Naive thymus-derived CD8-positive, alpha-beta T cell (primary cell): Measurements from ENCODE around the gene POPDC2. TPM values are rescaled to one million over a fixed set of nuclear protein-coding genes. Genes with fewer than 3 reads are reported as not detected.
A peak's percentile ranks its signal among the peaks of the same experiment; 100 is the strongest.
"Not testable (repeated sequence)": the region's sequence is repeated elsewhere in the genome, so short reads cannot be mapped to it uniquely, and the experiment has no call there.

Source experiments
- ATAC-seq, 2 donors: fragments of 150-1000 bp; cut with Tn5 transposase in 1 of 2; sonication (Bioruptor Pico), chemical (Tn5 transposase) in 1 of 2; 1 replicate in 1 of 2; 2 replicates in 1 of 2; pipeline ENCODE4 v1.10.0; 2021; ENCODE audit warnings: mild to moderate bottlenecking in 2 of 2, moderate library complexity in 2 of 2
- POLR2A ChIA-PET: fragments of 350-600 bp; sonication (Branson Sonifier 250); formaldehyde crosslinking; loops from one replicate; lab custom pipeline; 2021; ENCODE audit warnings: antibody characterized with exemption; lab: Charles Lee
- DNase-seq, 10 donors: peaks; one replicate each; pipeline versions ENCODE4 v3.0.0 to v3.0.0-alpha.2; 2020 to 2022
- H3K27ac Mint-ChIP-seq, 10 donors: one replicate each; pipeline ENCODE4 v1.8.0; 2020 to 2022; ENCODE audit warnings: mild to moderate bottlenecking in 10 of 10, mixed read lengths in 10 of 10, moderate library complexity in 4 of 10, inconsistent platforms in 1 of 10
- H3K27me3 Mint-ChIP-seq, 5 donors: one replicate each; pipeline ENCODE4 v1.8.0; 2021 to 2022; ENCODE audit warnings: mixed read lengths in 5 of 5
- H3K36me3 Mint-ChIP-seq, 3 donors: one replicate each; pipeline ENCODE4 v1.8.0; 2020 to 2022; ENCODE audit warnings: mixed read lengths in 3 of 3, mild to moderate bottlenecking in 2 of 3, inconsistent platforms in 1 of 3
- H3K4me1 Mint-ChIP-seq, 4 donors: one replicate each; pipeline ENCODE4 v1.8.0; 2021 to 2022; ENCODE audit warnings: mixed read lengths in 4 of 4
- H3K4me3 Mint-ChIP-seq, 10 donors: one replicate each; pipeline ENCODE4 v1.8.0; 2020 to 2022; ENCODE audit warnings: mild to moderate bottlenecking in 10 of 10, mixed read lengths in 10 of 10, moderate library complexity in 6 of 10, inconsistent platforms in 1 of 10
- H3K9me3 Mint-ChIP-seq, 9 donors: one replicate each; pipeline ENCODE4 v1.8.0; 2020 to 2022; ENCODE audit warnings: mixed read lengths in 9 of 9, mild to moderate bottlenecking in 3 of 9, inconsistent platforms in 1 of 9, moderate library complexity in 1 of 9
- polyA plus RNA-seq, 3 donors: library from polyadenylated mRNA; unstranded; fragments of 300-500 nt; fragmentation: Illumina TruSeq; gene quantifications; one replicate each; pipeline ENCODE4 v1.2.3, GENCODE V29; 2021
- total RNA-seq, 8 experiments: library from RNA in 2 of 8; stranded (reverse) in 2 of 8; gene quantifications; one replicate each; pipeline ENCODE4 v1.2.3 and lab custom pipeline; 2021 to 2026

POPDC2 gene
- total and polyA plus RNA-seq, 5 experiments from 2014 or later = 1.1 to 8.4 (median 2.6) TPM

- no peak within 1 kb of the TSS for H3K4me3 Mint-ChIP-seq
- no peak for ATAC-seq
- POLR2A ChIA-PET = no interaction called here
- no peak within 1 kb of the TSS for H3K27ac Mint-ChIP-seq
- no peak for DNase-seq
- no peaks in the 10 kb centered on the region for H3K36me3 Mint-ChIP-seq
- H3K4me1 Mint-ChIP-seq = peaks cover 0 to 3% (median under 1%) of the 10 kb centered on the region in 4 donors
- peaks cover 0 to 4% (median 0%) of the 10 kb centered on the region in 5 donors for H3K27me3 Mint-ChIP-seq
- H3K9me3 Mint-ChIP-seq = no peaks in the 10 kb centered on the region
These were observed 62.7 kb downstream of the POPDC2 start, which contains the start of gene PLA1A for GRCh38 chr3:119597548-119598288. Gene PLA1A, plus strand, starts transcription at chr3:119597885. Its CDS starts 29 bp downstream, at chr3:119597914.

- POLR2A ChIA-PET = no interaction called here
- Mint-ChIP-seq H3K4me3 (no peak overlapping the region), H3K9me3 (peaks cover 0 to under 1% (median 0%) of the 10 kb centered on the region in 9 donors), H3K4me1 (peaks cover 0 to 3% (median under 1%) of the 10 kb centered on the region in 4 donors), H3K27me3 (peaks cover 0 to 4% (median 0%) of the 10 kb centered on the region in 5 donors), H3K27ac (no peak overlapping the region), H3K36me3 (no peaks in the 10 kb centered on the region)
- ATAC-seq = no peak
- no peak for DNase-seq
These were observed 64.0 kb downstream of the POPDC2 start for GRCh38 chr3:119596398-119596797.

- POLR2A ChIA-PET = no interaction called here
- no peak overlapping the region for H3K27ac Mint-ChIP-seq
- ATAC-seq = no peak
- H3K4me1 Mint-ChIP-seq = peaks cover 0 to 1% (median 0%) of the 10 kb centered on the region in 4 donors
- no peaks in the 10 kb centered on the region for H3K36me3 Mint-ChIP-seq
- peaks cover 0 to 4% (median under 1%) of the 10 kb centered on the region in 5 donors for H3K27me3 Mint-ChIP-seq
- DNase-seq = no peak
- H3K9me3 Mint-ChIP-seq = peaks cover 0 to 6% (median 0%) of the 10 kb centered on the region in 9 donors
- H3K4me3 Mint-ChIP-seq = no peak overlapping the region
These were observed 64.6 kb downstream of the POPDC2 start for GRCh38 chr3:119595639-119596334.

GRCh38 chr3:119594929-119595328 lies 65.5 kb downstream of the POPDC2 start:
- H3K4me3 Mint-ChIP-seq, ATAC-seq, H3K4me1 Mint-ChIP-seq, H3K27me3 Mint-ChIP-seq, H3K9me3 Mint-ChIP-seq, DNase-seq, H3K36me3 Mint-ChIP-seq, POLR2A ChIA-PET: not testable (repeated sequence)
- H3K27ac Mint-ChIP-seq = peak overlapping the region in 1 of 10 donors; percentile 72

GRCh38 chr3:119594066-119594465 lies 66.3 kb downstream of the POPDC2 start:
- Mint-ChIP-seq H3K27me3 (peaks cover 2 to 14% (median 6%) of the 10 kb centered on the region in 5 donors), H3K4me1 (peaks cover 0 to 8% (median under 1%) of the 10 kb centered on the region in 4 donors), H3K4me3 (no peak overlapping the region), H3K9me3 (peaks cover 0 to 7% (median 0%) of the 10 kb centered on the region in 9 donors), H3K36me3 (no peaks in the 10 kb centered on the region), H3K27ac (no peak overlapping the region)
- ATAC-seq (no peak), DNase-seq (no peak)
- POLR2A ChIA-PET = no interaction called here

GRCh38 chr3:119592861-119593260 lies 67.5 kb downstream of the POPDC2 start:
- ATAC-seq = no peak
- Mint-ChIP-seq H3K27me3 (peaks cover 3 to 26% (median 9%) of the 10 kb centered on the region in 5 donors), H3K36me3 (peaks cover 0 to 2% (median 0%) of the 10 kb centered on the region in 3 donors), H3K27ac (no peak overlapping the region), H3K9me3 (peaks cover 0 to 7% (median 0%) of the 10 kb centered on the region in 9 donors), H3K4me1 (peaks cover 0 to 20% (median 1%) of the 10 kb centered on the region in 4 donors), H3K4me3 (no peak overlapping the region)
- POLR2A ChIA-PET = no interaction called here
- DNase-seq = no peak

Other genes with a start within 250 kb of the POPDC2 start
- 10 to 100 TPM; 28.5 to 29.1 TPM for gene TMEM39A, start 197.0 kb downstream of the POPDC2 start, total RNA-seq
- 10 to 100 TPM in 2 of 3 donors, 1 to 10 TPM in 1; 6.5 to 11.9 (median 10.4) TPM for gene TMEM39A, start 197.0 kb downstream of the POPDC2 start, polyA plus RNA-seq
- 10 to 100 TPM; 40.2 to 43.0 TPM for gene POGLUT1, start 191.6 kb downstream of the POPDC2 start, total RNA-seq
- 10 to 100 TPM; 34.0 to 36.8 (median 34.2) TPM for gene POGLUT1, start 191.6 kb downstream of the POPDC2 start, polyA plus RNA-seq
- gene TIMMDC1, start 162.0 kb downstream of the POPDC2 start, total RNA-seq = 10 to 100 TPM; 71.0 to 72.9 TPM
- gene TIMMDC1, start 162.0 kb downstream of the POPDC2 start, polyA plus RNA-seq = 10 to 100 TPM; 63.0 to 89.7 (median 75.0) TPM
- under 1 TPM in 1 of 2 experiments, not detected in 1; 0.16 TPM for gene CD80, start 101.0 kb downstream of the POPDC2 start, total RNA-seq
- gene CD80, start 101.0 kb downstream of the POPDC2 start, polyA plus RNA-seq = not detected
- gene ADPRH, start 81.1 kb downstream of the POPDC2 start, total RNA-seq = 1 to 10 TPM; 1.5 to 2.6 TPM
- under 1 TPM; 0.15 to 0.57 (median 0.28) TPM for gene ADPRH, start 81.1 kb downstream of the POPDC2 start, polyA plus RNA-seq
- gene PLA1A, start 62.7 kb downstream of the POPDC2 start, total RNA-seq = not detected
- not detected for gene PLA1A, start 62.7 kb downstream of the POPDC2 start, polyA plus RNA-seq
- gene COX17, start 16.8 kb upstream of the POPDC2 start, total RNA-seq = 10 to 100 TPM; 28.8 to 30.6 TPM
- 10 to 100 TPM; 53.2 to 57.6 (median 56.4) TPM for gene COX17, start 16.8 kb upstream of the POPDC2 start, polyA plus RNA-seq
- under 1 TPM in 1 of 2 experiments, not detected in 1; 0.25 TPM for gene CFAP91, start 42.4 kb upstream of the POPDC2 start, total RNA-seq
- not detected for gene CFAP91, start 42.4 kb upstream of the POPDC2 start, polyA plus RNA-seq
- under 1 TPM; 0.86 to 0.91 TPM for gene NR1I2, start 121.5 kb upstream of the POPDC2 start, total RNA-seq
- under 1 TPM; 0.17 to 0.42 (median 0.41) TPM for gene NR1I2, start 121.5 kb upstream of the POPDC2 start, polyA plus RNA-seq